ENCODE measurements around the gene TRABD2B.

Gene TRABD2B

DNA sequence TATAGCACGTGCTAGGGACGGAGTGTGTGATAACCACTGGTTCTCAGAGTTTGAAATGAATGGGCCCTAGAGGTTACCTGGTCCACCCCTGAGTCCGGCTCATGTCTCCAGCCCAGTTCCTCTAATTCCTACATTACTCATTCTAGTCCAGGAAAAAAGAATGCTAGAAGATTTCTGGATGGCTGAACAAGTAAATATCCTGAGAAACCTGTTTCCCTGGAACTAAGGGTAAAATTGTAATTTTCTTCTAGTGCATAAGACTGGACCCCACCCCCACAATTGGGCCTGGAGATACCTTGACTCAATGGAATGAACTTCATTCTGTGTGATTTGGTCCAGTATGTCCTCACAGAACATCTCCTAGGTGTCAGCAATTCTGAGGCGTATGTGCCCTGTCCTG lies 208.4 kb downstream of the TRABD2B start:
- no peak for DNase-seq

DNA sequence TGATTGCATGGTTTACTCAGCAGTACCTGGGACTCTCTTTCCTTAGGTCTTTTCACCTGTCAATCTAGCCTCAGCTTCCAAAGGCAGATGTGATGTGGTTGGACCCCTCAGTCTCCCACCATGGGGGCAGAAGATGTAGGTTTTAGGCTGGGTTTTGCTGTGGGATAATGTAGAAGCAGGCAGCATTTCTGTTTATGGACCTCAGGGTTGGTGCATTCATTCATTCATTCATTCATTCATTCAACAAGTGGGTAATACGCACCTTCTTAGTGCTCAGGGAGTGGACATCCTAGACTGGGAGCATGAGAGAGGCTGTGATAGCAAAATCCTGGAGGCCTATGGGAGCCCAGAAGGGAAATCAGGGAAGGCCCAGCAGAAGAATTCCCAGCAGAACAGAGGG lies 209.6 kb downstream of the TRABD2B start:
- DNase-seq: no peak

DNA sequence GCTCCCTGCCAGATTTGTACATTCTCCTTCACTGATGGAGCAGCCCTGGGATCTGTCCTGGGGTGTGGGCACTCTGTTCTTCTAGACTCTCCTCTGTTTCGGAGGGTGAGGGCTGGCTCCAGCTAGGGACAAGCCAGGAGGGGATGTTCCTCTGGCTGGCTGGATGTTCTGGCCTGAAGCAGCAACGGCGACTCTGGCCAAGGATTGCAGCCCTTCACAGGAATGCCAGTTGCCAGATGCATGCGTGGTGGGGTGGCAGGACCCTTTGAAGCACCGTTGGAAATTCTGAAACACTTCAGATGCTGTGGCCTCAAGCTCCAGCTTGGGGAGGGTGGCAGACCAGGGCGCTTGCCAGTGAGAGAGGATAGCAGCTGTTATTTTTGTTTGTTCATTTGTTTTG lies 210.9 kb downstream of the TRABD2B start:
- no peak for DNase-seq

DNA sequence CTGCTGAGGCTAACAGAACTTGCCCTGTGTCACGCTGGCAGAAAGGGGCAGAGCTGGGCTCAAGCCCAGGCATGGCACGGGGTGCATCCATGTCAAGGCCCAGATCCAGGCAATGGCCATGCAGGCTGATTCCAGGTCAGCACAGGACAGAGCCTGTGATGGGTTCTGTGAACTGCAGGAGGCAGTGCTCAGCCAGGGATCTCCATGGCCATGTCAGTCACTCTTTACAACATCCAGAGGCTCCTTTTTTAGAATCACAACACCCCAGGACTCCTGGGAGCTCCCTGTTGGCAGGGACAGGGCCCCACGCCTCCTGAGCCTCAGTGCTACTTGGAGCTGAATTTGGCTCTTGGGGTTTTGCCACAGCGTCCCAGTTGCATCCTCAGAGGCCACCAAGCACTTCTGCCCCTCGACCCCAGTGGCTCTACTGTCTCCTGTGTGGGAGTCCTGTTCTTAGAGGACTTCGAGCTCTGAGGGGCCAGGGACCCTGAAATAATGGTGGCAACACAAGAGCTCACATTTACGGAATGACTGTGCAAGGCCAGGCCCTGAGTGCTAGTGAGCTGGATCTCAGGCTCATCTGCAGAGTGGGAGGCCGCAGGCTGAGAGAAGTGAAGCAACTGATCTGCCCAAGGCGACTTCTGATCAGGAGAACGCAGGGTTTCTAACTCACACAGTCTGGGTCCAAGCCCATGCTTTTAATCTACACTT lies 211.5 kb downstream of the TRABD2B start:
- no peak for DNase-seq

DNA sequence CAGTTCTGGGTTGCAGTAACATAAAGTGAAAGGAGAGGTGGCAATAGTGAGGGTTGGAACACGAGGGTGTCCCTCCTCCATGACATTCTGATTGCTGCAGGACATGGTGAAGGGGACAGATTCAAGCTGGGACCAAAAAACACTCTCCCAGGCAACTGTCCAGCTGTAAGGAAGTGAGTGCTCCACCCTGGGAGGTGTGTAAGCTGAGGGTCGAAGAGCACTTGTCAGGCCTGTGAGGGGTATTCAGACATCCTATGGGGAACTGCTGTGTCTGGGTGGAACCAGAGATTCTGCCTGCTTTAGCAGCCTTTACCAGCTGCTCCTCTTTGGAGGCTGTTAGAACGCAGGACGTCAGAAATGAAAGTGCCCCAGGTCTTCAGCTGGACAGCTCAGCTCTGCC lies 212.1 kb downstream of the TRABD2B start:
- no peak for DNase-seq

DNA sequence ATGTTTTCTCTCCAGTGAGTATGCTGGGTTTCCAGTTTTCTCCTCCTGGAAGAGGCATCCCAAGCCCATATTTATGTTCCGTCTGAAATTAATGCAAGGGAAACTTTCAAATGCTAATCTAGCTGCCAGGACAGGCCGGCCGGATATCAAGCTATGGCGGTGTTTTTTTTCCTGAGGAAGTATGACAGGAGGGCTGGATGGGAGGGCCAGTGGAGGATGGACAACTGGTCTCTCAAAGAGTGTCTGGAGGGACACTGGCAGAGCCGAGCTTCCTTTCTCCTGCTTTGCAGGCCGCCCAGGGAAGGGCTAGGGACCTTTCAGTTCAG lies 212.7 kb downstream of the TRABD2B start:
- no peak for DNase-seq

DNA sequence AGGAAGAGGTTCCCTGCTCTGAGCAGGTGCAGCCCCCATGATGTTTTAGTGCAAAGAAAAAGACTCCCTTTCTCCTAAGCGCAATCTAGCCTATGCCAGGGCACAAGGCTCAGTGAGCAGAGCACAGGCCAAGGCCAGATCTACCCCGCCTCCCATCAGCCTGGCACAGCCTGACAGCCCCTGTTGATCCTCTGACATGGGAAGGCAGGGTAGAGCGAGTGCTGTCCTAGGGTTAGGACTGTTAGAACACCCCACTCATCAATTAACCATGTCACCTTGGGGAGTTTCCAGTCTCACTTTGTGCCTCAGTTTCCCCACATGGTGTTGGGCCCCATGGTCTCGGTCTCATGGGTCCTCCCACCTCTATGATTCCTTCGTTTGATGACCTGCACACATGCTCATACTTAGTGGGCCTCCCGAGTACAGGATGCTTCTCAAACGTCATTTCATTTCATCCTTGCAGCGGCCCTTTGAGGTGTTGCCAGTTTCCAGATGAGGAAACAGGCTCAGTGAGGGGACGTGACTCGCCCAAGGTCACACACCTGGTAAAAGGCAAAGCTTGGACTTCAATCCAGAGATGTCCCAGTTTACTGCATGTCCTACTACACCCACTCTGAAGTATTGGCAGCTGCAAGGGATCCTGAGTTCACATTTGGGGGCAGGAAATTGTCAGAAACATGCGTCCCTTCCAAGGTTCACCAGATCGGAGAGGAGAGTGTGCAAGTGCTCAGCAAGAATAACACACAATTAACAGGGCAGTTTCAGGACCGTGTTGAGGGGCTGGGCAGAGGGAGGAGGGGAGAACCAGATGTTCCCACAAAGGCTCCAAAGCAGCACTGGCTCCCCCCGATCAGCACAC lies 213.3 kb downstream of the TRABD2B start:
- DNase-seq: no peak

DNA sequence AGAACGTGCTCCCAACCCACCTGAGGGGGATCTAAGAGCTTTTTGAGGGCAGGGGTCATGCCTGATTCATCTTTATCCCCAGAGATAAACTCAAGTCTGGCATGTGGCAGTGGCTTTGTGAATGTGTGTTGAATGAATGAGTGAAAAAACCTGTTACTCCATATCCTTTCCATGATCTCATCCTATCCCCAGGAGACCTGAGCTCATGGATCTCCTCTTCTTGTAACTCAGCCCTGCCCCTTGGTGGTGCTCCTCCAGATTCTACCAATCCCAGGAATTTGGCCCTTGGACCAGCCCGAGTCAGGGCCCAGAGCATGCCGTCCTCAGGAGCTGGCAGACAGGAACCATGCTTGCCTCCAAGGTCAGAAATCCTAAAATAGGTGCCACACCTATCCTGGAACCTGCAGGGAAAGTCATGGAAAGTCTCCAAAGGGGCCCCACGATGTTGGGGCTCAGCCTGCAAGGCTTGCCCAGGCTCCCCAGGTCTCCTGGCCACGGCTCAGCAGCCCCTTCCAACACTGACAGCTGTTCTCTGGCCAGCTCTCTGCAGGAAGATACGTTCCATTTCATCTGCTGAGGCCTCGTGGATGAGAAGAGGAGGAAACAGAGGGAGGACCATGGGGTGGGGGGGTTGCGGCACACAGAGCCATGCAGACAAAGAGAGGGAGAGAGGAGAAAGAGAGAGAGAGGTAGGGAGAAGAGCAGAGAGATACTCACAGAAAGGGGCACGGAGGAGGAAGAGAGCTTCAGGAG lies 214.6 kb downstream of the TRABD2B start:
- no peak for DNase-seq

DNA sequence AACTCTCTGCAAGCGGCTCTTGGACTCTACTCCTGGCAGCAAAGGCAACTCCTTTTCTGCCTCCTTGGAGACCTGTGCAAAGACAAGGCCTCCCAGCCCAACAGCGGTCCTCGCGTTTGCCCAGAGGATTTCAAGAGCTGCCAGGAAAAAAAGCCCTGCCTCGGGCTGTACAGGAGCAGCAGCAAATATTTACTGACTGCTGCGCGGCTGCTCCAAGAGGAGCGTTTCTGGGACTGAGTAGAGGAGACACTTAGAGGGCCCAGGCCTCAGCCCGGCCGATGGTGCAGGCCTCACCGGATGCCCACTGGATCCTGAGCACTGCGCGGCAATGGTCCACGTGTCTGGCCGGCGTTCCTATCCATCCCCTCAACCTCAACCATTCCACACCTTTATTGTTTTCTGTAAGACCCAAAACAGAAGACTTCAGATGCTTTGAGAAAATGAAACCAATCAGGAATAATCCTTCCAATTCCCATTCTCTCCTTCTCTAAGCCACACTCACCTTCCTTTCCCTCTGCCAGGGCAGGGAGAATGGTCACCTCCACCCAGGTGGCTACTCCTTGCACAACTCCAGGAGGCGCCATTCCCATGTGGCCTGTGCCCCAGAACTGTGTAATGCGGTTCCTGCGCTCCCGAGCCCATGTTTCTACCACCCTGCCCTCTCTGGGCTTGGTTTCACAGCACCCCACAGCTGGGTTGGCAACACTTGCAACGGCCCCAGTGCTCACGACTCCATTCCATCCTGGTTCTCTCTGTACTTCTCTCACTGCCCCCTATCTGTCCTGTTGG lies 215.8 kb downstream of the TRABD2B start:
- DNase-seq: no peak

DNA sequence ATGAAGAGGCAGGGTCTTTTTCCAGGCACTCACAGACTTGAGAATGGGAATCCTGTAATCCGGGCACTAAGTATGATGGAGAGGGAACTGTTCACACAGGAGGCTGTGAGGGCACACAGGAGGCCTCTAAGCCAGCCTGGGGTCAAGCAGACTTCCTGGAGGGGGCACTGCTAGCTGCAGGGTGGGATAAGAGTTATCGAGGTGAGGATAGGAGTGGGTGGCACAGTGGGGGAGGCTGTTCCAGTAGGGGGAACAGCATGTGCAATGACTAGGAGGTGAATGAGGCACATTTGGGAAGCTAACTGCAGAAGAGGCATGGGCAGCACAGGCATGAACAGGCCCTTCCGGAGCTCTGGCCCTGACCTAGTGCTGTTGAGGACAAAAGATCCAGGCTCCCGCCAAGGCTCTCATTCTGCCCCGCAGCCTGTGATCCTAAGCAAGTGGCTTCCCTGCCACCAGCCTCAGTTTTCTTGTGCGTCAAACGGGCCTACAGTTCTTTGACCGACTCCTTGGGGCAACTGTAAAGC lies 216.7 kb downstream of the TRABD2B start:
- DNase-seq: no peak

DNA sequence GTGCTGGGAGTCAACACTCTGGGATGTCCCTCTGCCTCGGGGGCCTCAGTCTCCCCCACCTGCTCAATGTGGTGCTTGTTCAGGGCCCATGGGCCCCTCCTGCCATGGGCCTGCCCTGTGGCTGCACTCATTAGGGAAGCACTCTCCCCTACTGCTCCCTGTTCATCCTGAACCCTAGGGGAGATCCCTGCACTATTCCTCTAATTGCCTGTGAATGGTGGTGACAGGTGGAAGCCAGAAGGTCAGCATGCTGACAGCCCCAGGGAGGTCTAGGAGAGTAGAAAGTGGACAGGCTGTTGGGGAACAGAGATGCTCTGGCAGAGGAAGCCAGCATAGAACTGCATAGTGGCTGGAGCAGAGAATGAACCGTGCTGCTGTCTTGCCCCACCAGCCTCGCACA lies 217.6 kb downstream of the TRABD2B start:
- no peak for DNase-seq

DNA sequence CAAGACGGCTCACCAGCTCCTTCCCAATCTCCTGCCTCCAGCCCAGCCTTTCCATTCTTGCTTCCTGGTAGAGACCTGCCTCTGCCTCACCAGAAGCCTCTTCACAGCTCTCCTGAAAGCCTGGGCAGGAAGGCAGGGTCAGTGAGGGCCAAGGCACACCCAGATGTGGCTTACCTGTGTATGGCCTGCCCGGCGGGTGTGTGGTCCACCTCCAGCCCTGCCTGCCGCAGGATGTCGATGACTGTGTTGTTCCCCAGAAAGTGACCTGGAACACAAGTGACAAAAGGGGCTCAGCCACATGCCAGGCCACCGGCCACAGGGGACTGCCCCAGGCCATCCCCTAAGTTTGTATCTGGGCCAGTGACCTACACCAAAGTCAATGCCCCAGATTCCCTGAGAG lies 218.9 kb downstream of the TRABD2B start:
- DNase-seq: no peak

DNA sequence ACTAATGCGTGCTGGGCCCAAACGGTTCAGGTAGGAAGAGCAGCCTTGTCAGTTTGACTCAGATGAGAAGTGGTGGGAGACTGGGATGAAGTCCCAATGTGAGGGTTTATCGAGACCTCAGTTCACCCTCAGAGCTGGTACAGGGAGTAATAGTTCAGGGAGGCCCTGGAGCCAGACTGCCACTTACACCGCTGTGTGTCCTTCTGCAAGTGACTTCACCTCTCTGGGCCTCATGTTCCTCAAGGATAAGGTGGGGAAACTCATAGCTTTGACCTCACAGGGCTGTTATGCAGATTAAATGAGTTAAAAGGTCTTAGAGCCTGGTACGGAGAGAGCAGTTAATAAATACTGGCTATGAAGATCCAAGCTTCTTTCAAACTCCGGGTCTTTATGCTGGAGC lies 219.9 kb downstream of the TRABD2B start:
- DNase-seq: no peak

DNA sequence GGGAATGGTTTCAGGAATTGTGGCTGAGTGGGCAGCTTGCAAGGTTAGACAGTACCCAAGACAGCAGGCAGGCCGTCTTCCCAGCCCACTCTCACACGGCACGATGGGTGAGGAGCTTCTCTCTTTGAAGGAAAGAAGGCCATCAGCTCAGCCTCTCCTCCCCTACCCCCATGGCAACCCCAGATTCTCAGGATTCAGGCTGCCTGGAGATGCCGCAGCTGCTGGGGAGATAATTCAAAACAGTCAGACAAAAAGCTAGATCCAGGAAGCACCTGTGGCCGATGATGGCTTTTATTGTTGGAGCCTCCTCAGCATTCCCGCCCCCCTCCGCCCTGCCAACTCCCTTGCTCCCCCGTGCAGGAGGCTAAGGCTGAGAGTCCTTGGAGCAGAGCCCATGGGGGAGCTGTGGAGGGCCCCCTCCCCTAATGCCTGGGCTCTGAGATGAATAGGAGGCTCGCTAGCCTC lies 220.5 kb downstream of the TRABD2B start:
- DNase-seq: no peak

DNA sequence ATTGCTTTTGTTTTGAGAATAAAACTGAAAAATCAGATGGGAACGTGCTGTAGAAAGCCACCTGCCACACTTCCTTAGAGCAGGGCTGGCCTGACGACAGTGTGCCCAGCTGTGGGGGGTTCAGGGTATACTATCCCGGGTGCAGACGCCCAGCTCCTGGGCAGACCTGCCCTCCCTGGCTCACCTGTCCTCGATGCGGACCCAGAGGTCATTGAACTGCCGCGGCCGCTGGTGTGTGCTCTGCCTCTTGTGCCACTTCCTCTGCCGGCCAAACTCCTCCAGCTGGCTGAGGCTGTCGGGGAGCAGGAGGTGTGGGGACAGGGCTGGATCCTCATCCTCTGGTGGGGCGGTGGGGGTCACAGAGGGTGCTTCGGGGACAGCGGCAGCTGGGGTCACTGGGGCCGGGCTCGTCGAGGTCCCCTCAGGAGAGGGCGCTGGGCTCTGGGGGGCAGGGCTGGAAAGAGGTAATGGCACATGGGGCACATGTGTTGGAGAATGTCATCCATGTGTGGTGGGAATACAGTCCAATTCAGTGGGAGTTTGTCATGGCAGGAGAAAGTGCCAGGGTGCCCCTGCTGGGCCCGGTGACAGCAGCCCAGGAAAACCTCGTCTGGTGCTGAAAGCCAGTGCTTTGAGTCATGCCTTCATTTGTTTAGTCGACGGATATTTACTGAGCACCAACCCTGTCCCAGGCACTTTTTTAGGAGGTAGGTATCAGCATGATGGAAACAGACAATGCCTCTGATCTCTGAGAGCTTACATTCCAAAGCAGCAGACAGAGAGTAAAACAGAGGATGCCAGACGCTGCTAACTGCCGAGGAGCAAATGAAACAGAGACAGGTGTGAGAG lies 222.0 kb downstream of the TRABD2B start:
- no peak for DNase-seq

DNA sequence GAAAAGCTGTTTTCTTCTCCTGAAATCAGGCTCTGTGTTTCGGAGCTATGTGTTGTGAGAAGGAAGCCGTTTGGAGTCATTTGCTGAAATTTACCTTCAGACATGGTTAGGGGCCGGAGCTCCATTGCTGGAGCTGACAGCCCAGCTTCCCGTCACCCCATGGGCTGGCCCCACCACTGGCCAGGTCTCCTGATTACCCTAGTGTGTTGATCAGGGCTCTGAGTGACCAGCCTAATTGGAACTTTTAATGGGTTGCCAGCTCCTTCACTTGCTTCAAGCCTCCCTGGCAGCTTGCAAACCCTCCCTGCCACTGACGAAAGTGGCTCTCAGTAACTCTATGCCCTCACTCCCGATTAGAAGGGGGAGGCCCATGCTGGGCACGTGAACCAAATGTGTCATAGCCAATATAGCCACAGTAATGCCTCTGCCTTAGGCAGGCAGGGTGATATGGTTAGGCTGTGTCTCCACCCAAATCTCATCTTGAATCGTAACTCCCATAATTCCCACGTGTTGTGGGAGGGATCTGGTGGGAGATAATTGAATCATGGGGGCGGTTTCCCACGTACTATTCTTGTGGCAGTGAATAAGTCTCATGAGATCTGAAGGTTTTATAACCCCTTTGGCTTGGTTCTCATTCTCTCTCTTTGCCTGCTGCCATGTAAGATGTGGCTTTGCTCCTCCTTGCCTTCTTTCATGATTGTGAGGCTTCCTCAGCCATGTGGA lies 224.1 kb downstream of the TRABD2B start:
- no peak for DNase-seq

DNA sequence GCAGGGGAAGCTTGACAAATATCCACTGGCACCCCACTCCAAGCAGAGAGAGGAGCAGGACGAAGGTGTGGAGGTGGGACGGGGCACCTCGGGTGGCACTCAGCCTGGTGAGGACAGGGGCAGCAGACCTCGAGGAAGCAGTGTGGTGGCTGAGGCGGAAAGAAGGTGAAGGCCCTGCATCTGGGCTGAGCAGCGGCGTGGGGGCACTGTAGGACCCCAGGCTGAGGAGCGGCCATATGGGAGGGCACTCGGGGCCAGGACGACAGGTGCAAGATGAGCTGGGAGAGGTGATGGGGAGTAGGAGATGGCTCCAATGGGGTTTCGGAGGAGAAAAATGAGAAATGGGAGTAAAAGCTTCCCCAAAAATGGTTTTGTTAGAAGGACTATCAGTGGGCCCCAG lies 224.9 kb downstream of the TRABD2B start:
- DNase-seq: no peak

DNA sequence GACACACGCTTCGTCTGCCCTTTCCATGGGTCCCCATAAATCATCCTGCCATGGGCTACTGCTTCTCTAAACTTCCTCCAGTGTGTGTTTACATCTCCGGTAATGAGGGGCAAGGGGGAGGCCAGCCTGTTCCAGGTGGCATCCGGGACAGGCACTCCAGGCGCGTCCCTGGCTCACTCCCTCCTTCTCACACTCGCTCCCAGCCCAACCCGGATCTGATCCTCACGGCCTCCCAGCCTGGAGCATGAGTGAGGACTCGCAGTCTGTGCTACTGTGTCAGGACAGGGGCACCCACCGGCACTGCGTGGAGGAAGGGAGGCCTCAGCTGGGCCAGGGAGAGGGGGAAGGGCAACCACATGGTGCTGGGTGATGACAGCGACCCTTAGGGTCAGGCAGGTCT lies 225.4 kb downstream of the TRABD2B start:
- no peak for DNase-seq

DNA sequence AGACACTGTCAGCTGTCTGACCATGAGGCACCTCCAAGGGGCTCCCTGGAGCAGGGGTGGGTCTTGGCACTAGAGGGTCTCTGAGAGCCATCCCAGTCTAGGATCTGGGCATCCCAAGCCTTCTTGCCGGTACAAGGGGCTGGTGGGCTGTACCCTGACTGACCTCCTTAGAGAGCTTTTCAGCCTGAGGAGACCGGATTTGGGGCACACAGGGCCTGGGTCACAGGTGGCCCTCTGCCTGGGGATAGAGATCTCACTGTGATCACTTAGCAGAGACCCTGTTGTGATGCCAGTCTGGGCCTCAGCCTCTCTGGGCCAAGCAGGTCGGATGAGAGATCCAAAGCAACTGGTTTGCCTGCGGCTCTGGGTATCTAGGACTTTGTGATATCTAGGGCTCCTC lies 227.2 kb downstream of the TRABD2B start:
- no peak for DNase-seq

DNA sequence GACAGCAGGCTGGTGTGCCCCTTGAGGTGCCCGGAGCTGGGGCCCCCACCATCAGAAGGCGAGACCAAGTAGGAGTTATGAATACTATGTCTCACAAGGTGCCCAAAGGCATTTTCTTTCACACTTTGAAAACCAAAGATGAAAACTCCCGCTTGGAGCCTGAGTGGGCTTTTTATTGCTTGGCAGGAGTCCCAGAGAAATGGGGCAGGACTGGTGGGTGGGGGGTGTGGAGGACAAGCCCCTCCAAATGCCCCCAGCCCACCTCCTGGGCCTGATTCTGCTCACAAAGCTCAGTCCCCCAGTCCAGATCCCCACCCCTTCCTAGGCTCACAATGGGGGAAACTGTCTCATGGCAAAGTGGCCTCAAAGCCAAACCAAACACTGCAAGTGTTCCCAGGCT lies 227.9 kb downstream of the TRABD2B start:
- DNase-seq: no peak

DNA sequence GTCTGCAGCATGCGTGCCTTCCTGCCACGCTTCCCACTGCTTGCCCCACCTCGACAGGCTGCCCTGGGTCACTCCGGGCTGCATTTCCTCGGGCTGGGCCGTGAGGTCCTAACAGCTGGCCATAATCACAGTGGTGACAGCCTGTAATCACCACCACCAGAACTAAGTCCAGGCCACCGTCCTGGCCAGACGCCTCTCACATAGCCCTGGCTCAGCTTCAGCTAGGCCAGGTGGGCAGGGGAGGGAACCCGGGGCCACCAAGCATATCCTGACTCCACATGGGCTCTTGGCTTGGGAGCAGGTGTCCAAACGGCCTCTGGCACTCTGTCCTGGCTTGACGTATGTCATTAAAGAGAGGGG lies 229.5 kb downstream of the TRABD2B start:
- no peak for DNase-seq

All from NCI-H226 (cell line).